HAP-1 (cell line): ENCODE results near the gene TPX2.

Experiments used
- DNase-seq, 2 experiments: peaks; one replicate each; pipeline ENCODE4 v3.0.0-alpha.2; 2016 to 2020; ENCODE audit warnings: low spot score in 2 of 2
- H3K27me3 ChIP-seq: fragments of 250-450 bp; sonication (Bioruptor Pico); 2 replicates; pipeline ENCODE4 v1.5.1; 2020; ENCODE audit warnings: low read depth, mild to moderate bottlenecking, moderate library complexity
- H3K36me3 ChIP-seq: fragments of 250-450 bp; sonication (Bioruptor Pico); replicated peaks from 2 replicates; pipeline ENCODE4 v1.5.1; 2020; ENCODE audit warnings: mild to moderate bottlenecking
- H3K4me1 ChIP-seq: fragments of 250-450 bp; sonication (Bioruptor Pico); 2 replicates; pipeline ENCODE4 v1.5.1; 2020; ENCODE audit warnings: mild to moderate bottlenecking
- H3K4me3 ChIP-seq: fragments of 250-450 bp; sonication (Bioruptor Pico); 2 replicates; pipeline ENCODE4 v1.5.1; 2020; ENCODE audit warnings: mild to moderate bottlenecking, moderate library complexity
- H3K9me3 ChIP-seq: fragments of 250-450 bp; sonication (Bioruptor Pico); 2 replicates; pipeline ENCODE4 v1.5.1; 2020; ENCODE audit warnings: mild to moderate bottlenecking, moderate library complexity
- in situ Hi-C: fragments of 300-500 bp; cut with MboI; formaldehyde crosslinking; loops from 3 replicates; pipeline ENCODE4 v1.14.3; 2020; ENCODE audit warnings: low sequenced_read_pairs, inconsistent platforms, mixed read lengths

Gene TPX2

GRCh38 chr20:31836853-31837608 is 97.9 kb downstream of the TPX2 start:
- H3K4me1 ChIP-seq = no peaks in the 10 kb centered on the region
- H3K9me3 ChIP-seq = no peaks in the 10 kb centered on the region
- DNase-seq = no peak
- in situ Hi-C loops = no loop called here
- H3K27me3 ChIP-seq = no peaks in the 10 kb centered on the region
- H3K4me3 ChIP-seq = no peak overlapping the region
- no peaks in the 10 kb centered on the region for H3K36me3 ChIP-seq

- Histone ChIP-seq H3K9me3 (no peaks in the 10 kb centered on the region), H3K4me1 (no peaks in the 10 kb centered on the region), H3K27me3 (no peaks in the 10 kb centered on the region), H3K36me3 (no peaks in the 10 kb centered on the region), H3K4me3 (no peak overlapping the region)
- DNase-seq = no peak
- in situ Hi-C loops = no loop called here
These were observed 98.9 kb downstream of the TPX2 start for GRCh38 chr20:31837896-31838397.

- Histone ChIP-seq H3K4me3 (no peak overlapping the region), H3K36me3 (no peaks in the 10 kb centered on the region), H3K9me3 (no peaks in the 10 kb centered on the region), H3K27me3 (no peaks in the 10 kb centered on the region), H3K4me1 (no peaks in the 10 kb centered on the region)
- in situ Hi-C loops = no loop called here
- DNase-seq = peak in 1 of 2 experiments; percentile 35
These were observed 99.7 kb downstream of the TPX2 start for GRCh38 chr20:31838646-31839292.

- Histone ChIP-seq H3K27me3 (no peaks in the 10 kb centered on the region), H3K36me3 (no peaks in the 10 kb centered on the region), H3K9me3 (no peaks in the 10 kb centered on the region), H3K4me1 (no peaks in the 10 kb centered on the region), H3K4me3 (no peak overlapping the region)
- in situ Hi-C loops = no loop called here
- no peak for DNase-seq
These were observed 100.8 kb downstream of the TPX2 start for GRCh38 chr20:31839782-31840487.

- in situ Hi-C loops = no loop called here
- Histone ChIP-seq H3K4me1 (no peaks in the 10 kb centered on the region), H3K36me3 (no peaks in the 10 kb centered on the region), H3K27me3 (no peaks in the 10 kb centered on the region), H3K4me3 (no peak overlapping the region), H3K9me3 (no peaks in the 10 kb centered on the region)
- DNase-seq = no peak
These were observed 102.1 kb downstream of the TPX2 start for GRCh38 chr20:31840906-31841816.

GRCh38 chr20:31841928-31842327 is 102.8 kb downstream of the TPX2 start:
- H3K27me3 ChIP-seq = no peaks in the 10 kb centered on the region
- DNase-seq = no peak

GRCh38 chr20:31842471-31843157 is 103.5 kb downstream of the TPX2 start:
- H3K27me3 ChIP-seq = no peaks in the 10 kb centered on the region; the same call in 1 of the 2 replicates
- in situ Hi-C loops = no loop called here
- DNase-seq = no peak
- H3K4me1 ChIP-seq = no peaks in the 10 kb centered on the region
- H3K36me3 ChIP-seq = no peaks in the 10 kb centered on the region
- no peak overlapping the region for H3K4me3 ChIP-seq
- no peaks in the 10 kb centered on the region for H3K9me3 ChIP-seq

More at GRCh38 chr20:31841928-31842327, 102.8 kb downstream of the TPX2 start:
- Histone ChIP-seq H3K4me1 (no peaks in the 10 kb centered on the region), H3K4me3 (no peak overlapping the region), H3K9me3 (no peaks in the 10 kb centered on the region), H3K36me3 (no peaks in the 10 kb centered on the region)
- in situ Hi-C loops = no loop called here

GRCh38 chr20:31843288-31843687 is 104.2 kb downstream of the TPX2 start:
- no peak overlapping the region for H3K4me3 ChIP-seq
- DNase-seq = no peak
- in situ Hi-C loops = no loop called here
- no peaks in the 10 kb centered on the region for H3K9me3 ChIP-seq
- H3K4me1 ChIP-seq = no peaks in the 10 kb centered on the region
- H3K36me3 ChIP-seq = no peaks in the 10 kb centered on the region
- H3K27me3 ChIP-seq = no peaks in the 10 kb centered on the region; the same call in 1 of the 2 replicates

- in situ Hi-C loops = no loop called here
These were observed 104.8 kb downstream of the TPX2 start for GRCh38 chr20:31843881-31844280.

GRCh38 chr20:31844737-31845299 is 105.7 kb downstream of the TPX2 start:
- Histone ChIP-seq H3K36me3 (no peaks in the 10 kb centered on the region), H3K9me3 (no peaks in the 10 kb centered on the region), H3K27me3 (no peaks in the 10 kb centered on the region; the same call in 1 of the 2 replicates), H3K4me1 (no peaks in the 10 kb centered on the region), H3K4me3 (no peak overlapping the region)
- in situ Hi-C loops = no loop called here
- no peak for DNase-seq

More at GRCh38 chr20:31843881-31844280, 104.8 kb downstream of the TPX2 start:
- H3K4me1 ChIP-seq = no peaks in the 10 kb centered on the region
- DNase-seq = no peak
- H3K9me3 ChIP-seq = no peaks in the 10 kb centered on the region
- no peak overlapping the region for H3K4me3 ChIP-seq
- H3K27me3 ChIP-seq = no peaks in the 10 kb centered on the region; the same call in 1 of the 2 replicates
- H3K36me3 ChIP-seq = no peaks in the 10 kb centered on the region

- no peaks in the 10 kb centered on the region for H3K4me1 ChIP-seq
- no peaks in the 10 kb centered on the region for H3K36me3 ChIP-seq
- H3K9me3 ChIP-seq = no peaks in the 10 kb centered on the region
- no peak within 1 kb of the TSS for H3K4me3 ChIP-seq
- peaks cover 4% of the 10 kb centered on the region; the same call in 1 of the 2 replicates for H3K27me3 ChIP-seq
- in situ Hi-C loops = no loop called here
- no peak for DNase-seq
These were observed 106.3 kb downstream of the TPX2 start, which contains the start of gene FOXS1 for GRCh38 chr20:31845300-31845863. Gene FOXS1 (minus strand): TSS chr20:31845604. CDS start chr20:31845542, 62 bp downstream.

GRCh38 chr20:31846793-31847138 is 107.7 kb downstream of the TPX2 start:
- Histone ChIP-seq H3K4me1 (no peaks in the 10 kb centered on the region), H3K9me3 (no peaks in the 10 kb centered on the region), H3K36me3 (no peaks in the 10 kb centered on the region), H3K4me3 (no peak overlapping the region), H3K27me3 (peaks cover 7% of the 10 kb centered on the region; the same call in 1 of the 2 replicates)
- in situ Hi-C loops = no loop called here
- DNase-seq = no peak
